ENCODE measurements around the gene NDUFB7. TPM values are rescaled to one million over a fixed set of nuclear protein-coding genes. Genes with fewer than 3 reads are reported as not detected.
A peak's percentile ranks its signal among the peaks of the same experiment; 100 is the strongest.

Gene NDUFB7
- total RNA-seq (100 to 1,000 TPM; 347 to 525 (median 467) TPM), polyA plus RNA-seq (1,000 to 10,000 TPM; 1,131 to 1,673 TPM)
- long read RNA-seq, donor 1, transcript NDUFB7-201 (3 exons, 531 nt), result major isoform, 169 of 177 reads
- long read RNA-seq, donor 1, partial matches to known transcripts, result 6 of 177 reads
- long read RNA-seq, donor 1, other reads (novel, unspliced or antisense), result 2 of 177 reads
- long read RNA-seq, donor 2, transcript NDUFB7-201 (3 exons, 531 nt), result major isoform, 217 of 227 reads
- long read RNA-seq, donor 2, partial matches to known transcripts, result 8 of 227 reads
- long read RNA-seq, donor 2, other reads (novel, unspliced or antisense), result 2 of 227 reads
- long read RNA-seq, donor 3, transcript NDUFB7-201 (3 exons, 531 nt), result major isoform, 19 of 20 reads
- long read RNA-seq, donor 3, partial matches to known transcripts, result 1 of 20 reads
- long read RNA-seq, donor 3, other reads (novel, unspliced or antisense), result 0 of 20 reads

DNA sequence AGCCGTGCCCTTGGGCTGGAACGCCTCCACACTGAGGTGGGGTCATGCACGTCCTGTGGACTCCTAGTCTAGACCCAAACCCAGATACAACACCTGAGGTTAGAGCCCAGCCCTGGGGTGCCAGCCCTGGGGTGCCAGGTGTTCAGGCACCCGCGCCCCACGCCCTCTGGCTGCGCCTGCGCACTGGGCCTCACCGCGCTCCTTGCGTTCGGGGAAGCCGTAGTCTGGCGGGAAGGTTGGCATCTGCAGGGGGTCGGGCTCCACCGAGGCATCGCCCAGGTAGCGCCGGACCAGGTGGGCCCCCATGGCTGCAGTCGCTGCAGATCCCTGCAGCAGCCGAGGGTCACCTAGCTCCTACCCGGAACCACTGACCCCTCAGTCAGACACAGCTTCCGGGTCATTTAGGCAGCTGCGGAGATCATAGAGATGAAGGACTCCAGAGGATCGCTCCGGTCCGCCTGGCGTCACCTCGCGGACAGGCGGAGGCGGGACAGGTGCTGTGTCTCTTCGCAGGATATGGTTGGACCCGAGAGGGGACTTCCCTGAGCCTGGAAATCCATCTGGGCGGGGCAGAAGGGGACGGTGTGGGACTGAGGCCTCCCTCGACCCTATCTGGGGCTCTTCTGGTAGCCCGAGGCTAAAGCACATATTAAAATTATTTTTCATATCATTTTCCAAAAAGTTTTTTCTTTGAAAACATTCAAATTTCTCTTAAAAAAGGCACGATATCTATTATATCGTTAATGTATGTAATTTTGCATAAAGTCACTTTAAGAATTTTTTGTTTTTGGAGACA lies at the start of gene NDUFB7:
Gene NDUFB7, minus strand, starts transcription at position 372 of the 796 bp plus-strand sequence. Its CDS starts 66 bp downstream, at position 306.
- Histone ChIP-seq H3K36me3 (peaks cover 0 to 25% (median 0%) of the 10 kb centered on the region in 9 donors), H3K27me3 (no peaks in the 10 kb centered on the region), H3K9me3 (no peaks in the 10 kb centered on the region), H3K27ac (peak within 1 kb of the TSS; percentile 70 to 95 (median 92)), H3K4me3 (peak within 1 kb of the TSS; percentile 69 to 99 (median 96)), H3K4me1 (peaks cover 4 to 47% (median 32%) of the 10 kb centered on the region in 9 donors)
- 3% methylated on average over 40 of the region's 40 CpGs for WGBS, 2 donors
- intact Hi-C loops (cut with DNase I), result loop anchor here in 9 of 10 donors (2.0 to 10.0 kb wide), 8 partner anchors 113 to 323 kb away; partner anchors contain the start of genes OR7A17 (in 3 of the 9) and ZNF333 (in 1 of the 9)
- peak; percentile 89 to 92 for DNase-seq
- TF ChIP-seq, protein P1, sequence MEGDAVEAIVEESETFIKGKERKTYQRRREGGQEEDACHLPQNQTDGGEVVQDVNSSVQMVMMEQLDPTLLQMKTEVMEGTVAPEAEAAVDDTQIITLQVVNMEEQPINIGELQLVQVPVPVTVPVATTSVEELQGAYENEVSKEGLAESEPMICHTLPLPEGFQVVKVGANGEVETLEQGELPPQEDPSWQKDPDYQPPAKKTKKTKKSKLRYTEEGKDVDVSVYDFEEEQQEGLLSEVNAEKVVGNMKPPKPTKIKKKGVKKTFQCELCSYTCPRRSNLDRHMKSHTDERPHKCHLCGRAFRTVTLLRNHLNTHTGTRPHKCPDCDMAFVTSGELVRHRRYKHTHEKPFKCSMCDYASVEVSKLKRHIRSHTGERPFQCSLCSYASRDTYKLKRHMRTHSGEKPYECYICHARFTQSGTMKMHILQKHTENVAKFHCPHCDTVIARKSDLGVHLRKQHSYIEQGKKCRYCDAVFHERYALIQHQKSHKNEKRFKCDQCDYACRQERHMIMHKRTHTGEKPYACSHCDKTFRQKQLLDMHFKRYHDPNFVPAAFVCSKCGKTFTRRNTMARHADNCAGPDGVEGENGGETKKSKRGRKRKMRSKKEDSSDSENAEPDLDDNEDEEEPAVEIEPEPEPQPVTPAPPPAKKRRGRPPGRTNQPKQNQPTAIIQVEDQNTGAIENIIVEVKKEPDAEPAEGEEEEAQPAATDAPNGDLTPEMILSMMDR (IDR thresholded peaks at IDR 0.05), result peak; percentile 53 to 91 (median 70)
- ATAC-seq, result peak; percentile 95 to 98 (median 98)

DNA sequence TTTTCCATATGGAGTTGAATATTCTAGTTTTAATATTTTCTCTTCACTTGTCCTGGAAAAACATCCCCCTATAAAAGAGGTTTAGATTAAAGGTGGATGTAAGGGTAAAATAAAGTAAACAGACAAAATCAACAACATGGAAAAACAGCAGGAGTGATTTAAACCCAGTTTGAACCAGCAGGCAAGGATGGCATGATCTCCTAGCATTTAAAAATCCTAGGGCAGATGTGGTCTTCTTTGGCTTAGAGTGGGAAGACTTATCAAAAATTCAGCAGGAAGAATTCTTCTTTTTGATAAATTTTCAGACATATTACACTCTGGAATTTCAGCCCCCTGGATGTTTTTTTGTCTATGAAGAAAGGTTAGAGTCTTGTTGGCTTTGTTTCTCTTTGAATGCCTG lies 47.5 kb upstream of the NDUFB7 start:
- peaks cover 0 to 14% (median 0%) of the 10 kb centered on the region in 9 donors for H3K4me1 ChIP-seq
- H3K36me3 ChIP-seq, result no peaks in the 10 kb centered on the region
- DNase-seq (no peak), ATAC-seq (no peak)
- peaks cover 0 to 22% (median 12%) of the 10 kb centered on the region in 11 donors for H3K9me3 ChIP-seq
- H3K27me3 ChIP-seq, result no peaks in the 10 kb centered on the region
- H3K4me3 ChIP-seq, result no peak overlapping the region
- H3K27ac ChIP-seq, result no peak overlapping the region
- TF ChIP-seq, protein P1 (IDR thresholded peaks at IDR 0.05), result no peak
- intact Hi-C loops (cut with DNase I), result no loop called here

DNA sequence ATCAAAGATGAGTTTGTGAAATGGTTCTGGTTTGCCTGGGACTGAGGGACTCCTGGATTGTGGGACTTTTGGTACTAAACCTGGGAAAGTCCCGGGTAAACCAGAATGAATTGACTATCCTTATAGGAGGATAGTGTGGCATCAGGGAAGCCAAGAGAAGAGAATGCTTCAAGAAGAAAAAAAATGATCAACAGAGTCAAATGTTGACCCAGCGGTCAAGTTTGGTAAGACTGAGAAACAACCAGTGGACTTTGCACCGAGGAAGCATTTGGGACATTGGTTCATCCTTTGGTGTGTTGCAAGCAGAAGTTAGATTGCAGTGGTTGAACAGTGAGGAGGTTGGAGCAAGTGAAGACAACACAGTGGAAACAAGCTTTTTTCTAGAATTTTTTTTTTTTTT lies 44.5 kb upstream of the NDUFB7 start:
- no peak for DNase-seq
- Histone ChIP-seq H3K4me1 (peaks cover 0 to 27% (median 0%) of the 10 kb centered on the region in 9 donors), H3K27me3 (no peaks in the 10 kb centered on the region), H3K27ac (peak overlapping the region in 1 of 10 donors; percentile 31), H3K36me3 (no peaks in the 10 kb centered on the region), H3K4me3 (no peak overlapping the region), H3K9me3 (peaks cover 0 to 22% (median 12%) of the 10 kb centered on the region in 11 donors)
- no peak for ATAC-seq
- TF ChIP-seq, protein P1 (IDR thresholded peaks at IDR 0.05), result no peak
- intact Hi-C loops (cut with DNase I), result no loop called here
- 92 to 95% methylated on average over 3 of the region's 3 CpGs for WGBS, 2 donors

DNA sequence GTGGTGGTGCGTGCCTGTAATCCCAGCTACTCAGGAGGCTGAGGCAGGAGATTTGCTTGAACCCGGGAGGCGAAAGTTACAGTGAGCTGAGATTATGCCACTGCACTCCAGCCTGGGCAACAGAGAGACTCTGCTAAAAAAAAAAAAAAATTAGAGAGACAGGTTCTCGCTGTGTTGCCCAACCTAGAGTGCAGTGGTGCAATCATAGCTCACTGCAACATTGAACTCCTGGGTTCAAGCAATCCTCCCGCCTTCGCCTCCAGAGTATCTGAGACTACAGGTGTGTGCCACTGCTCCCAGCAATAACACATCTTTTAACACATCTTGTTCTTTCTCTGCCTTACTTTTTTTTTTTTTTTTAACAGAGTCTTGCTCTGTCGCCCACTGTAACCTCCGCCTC lies 43.8 kb upstream of the NDUFB7 start:
- ATAC-seq, result no peak
- H3K36me3 ChIP-seq, result no peaks in the 10 kb centered on the region
- H3K27ac ChIP-seq, result peak overlapping the region in 1 of 10 donors; percentile 31
- TF ChIP-seq, protein P1 (IDR thresholded peaks at IDR 0.05), result no peak
- H3K4me3 ChIP-seq, result no peak overlapping the region
- no peaks in the 10 kb centered on the region for H3K27me3 ChIP-seq
- peaks cover 0 to 22% (median 12%) of the 10 kb centered on the region in 11 donors for H3K9me3 ChIP-seq
- DNase-seq, result no peak
- intact Hi-C loops (cut with DNase I), result no loop called here
- peaks cover 0 to 27% (median 0%) of the 10 kb centered on the region in 9 donors for H3K4me1 ChIP-seq
- WGBS, 2 donors, result 91 to 93% methylated on average over 8 of the region's 8 CpGs
